Activated naive CD8-positive, alpha-beta T cell (primary cell): ENCODE results near the gene MAPK8IP3.
A peak's percentile ranks its signal among the peaks of the same experiment; 100 is the strongest.

Source experiments
- H3K27ac Mint-ChIP-seq: one replicate; pipeline ENCODE4 v1.8.0; 2021; ENCODE audit warnings: mixed read lengths
- H3K27me3 Mint-ChIP-seq: one replicate; pipeline ENCODE4 v1.8.0; 2021; ENCODE audit warnings: mixed read lengths
- H3K36me3 Mint-ChIP-seq: one replicate; pipeline ENCODE4 v1.8.0; 2021; ENCODE audit warnings: mixed read lengths
- H3K4me1 Mint-ChIP-seq: one replicate; pipeline ENCODE4 v1.8.0; 2021; ENCODE audit warnings: low read depth, mixed read lengths
- H3K4me3 Mint-ChIP-seq: one replicate; pipeline ENCODE4 v1.8.0; 2021; ENCODE audit warnings: mild to moderate bottlenecking, mixed read lengths
- H3K9me3 Mint-ChIP-seq: one replicate; pipeline ENCODE4 v1.8.0; 2021; ENCODE audit warnings: low read depth, mixed read lengths

MAPK8IP3 gene

GRCh38 chr16:1705688-1706385, at the start of gene MAPK8IP3:
MAPK8IP3 (plus strand) TSS chr16:1706195; CDS start chr16:1706340, 145 bp downstream.
- Mint-ChIP-seq H3K4me3 (peak within 1 kb of the TSS; percentile 98), H3K36me3 (no peaks in the 10 kb centered on the region)

GRCh38 chr16:1656808-1657617, 49.0 kb upstream of the MAPK8IP3 start:
- Mint-ChIP-seq H3K4me3 (no peak overlapping the region), H3K27ac (no peak overlapping the region), H3K9me3 (no peaks in the 10 kb centered on the region), H3K36me3 (peaks cover 2% of the 10 kb centered on the region), H3K27me3 (no peaks in the 10 kb centered on the region), H3K4me1 (no peaks in the 10 kb centered on the region)

More at GRCh38 chr16:1705688-1706385, at the start of gene MAPK8IP3:
- Mint-ChIP-seq H3K9me3 (no peaks in the 10 kb centered on the region), H3K27ac (peak within 1 kb of the TSS; percentile 96), H3K4me1 (peaks cover 34% of the 10 kb centered on the region), H3K27me3 (no peaks in the 10 kb centered on the region)

GRCh38 chr16:1657841-1658240, 48.2 kb upstream of the MAPK8IP3 start:
- H3K4me3 Mint-ChIP-seq: no peak overlapping the region
- no peaks in the 10 kb centered on the region for H3K4me1 Mint-ChIP-seq
- H3K27me3 Mint-ChIP-seq: no peaks in the 10 kb centered on the region
- H3K9me3 Mint-ChIP-seq: no peaks in the 10 kb centered on the region
- no peak overlapping the region for H3K27ac Mint-ChIP-seq
- H3K36me3 Mint-ChIP-seq: peaks cover 2% of the 10 kb centered on the region

- H3K36me3 Mint-ChIP-seq: peaks cover 2% of the 10 kb centered on the region
Measured at GRCh38 chr16:1659031-1659430, 47.0 kb upstream of the MAPK8IP3 start.

GRCh38 chr16:1661826-1662225, 44.2 kb upstream of the MAPK8IP3 start:
- H3K36me3 Mint-ChIP-seq: peaks cover 4% of the 10 kb centered on the region
- H3K4me3 Mint-ChIP-seq: no peak overlapping the region
- no peaks in the 10 kb centered on the region for H3K4me1 Mint-ChIP-seq
- no peak overlapping the region for H3K27ac Mint-ChIP-seq
- H3K27me3 Mint-ChIP-seq: no peaks in the 10 kb centered on the region
- no peaks in the 10 kb centered on the region for H3K9me3 Mint-ChIP-seq

More at GRCh38 chr16:1659031-1659430, 47.0 kb upstream of the MAPK8IP3 start:
- Mint-ChIP-seq H3K4me1 (no peaks in the 10 kb centered on the region), H3K27me3 (no peaks in the 10 kb centered on the region), H3K27ac (no peak overlapping the region), H3K9me3 (no peaks in the 10 kb centered on the region), H3K4me3 (no peak overlapping the region)

GRCh38 chr16:1662543-1662942, 43.5 kb upstream of the MAPK8IP3 start:
- no peaks in the 10 kb centered on the region for H3K4me1 Mint-ChIP-seq
- no peaks in the 10 kb centered on the region for H3K9me3 Mint-ChIP-seq
- H3K27ac Mint-ChIP-seq: no peak overlapping the region
- no peaks in the 10 kb centered on the region for H3K27me3 Mint-ChIP-seq
- H3K36me3 Mint-ChIP-seq: peaks cover 4% of the 10 kb centered on the region
- no peak overlapping the region for H3K4me3 Mint-ChIP-seq

GRCh38 chr16:1665829-1666228, 40.2 kb upstream of the MAPK8IP3 start:
- Mint-ChIP-seq H3K27me3 (no peaks in the 10 kb centered on the region), H3K9me3 (no peaks in the 10 kb centered on the region), H3K36me3 (peaks cover 4% of the 10 kb centered on the region)

GRCh38 chr16:1666316-1666715, 39.7 kb upstream of the MAPK8IP3 start:
- peaks cover 4% of the 10 kb centered on the region for H3K36me3 Mint-ChIP-seq
- no peaks in the 10 kb centered on the region for H3K9me3 Mint-ChIP-seq
- no peaks in the 10 kb centered on the region for H3K4me1 Mint-ChIP-seq
- H3K27ac Mint-ChIP-seq: no peak overlapping the region
- no peak overlapping the region for H3K4me3 Mint-ChIP-seq
- H3K27me3 Mint-ChIP-seq: no peaks in the 10 kb centered on the region

More at GRCh38 chr16:1665829-1666228, 40.2 kb upstream of the MAPK8IP3 start:
- Mint-ChIP-seq H3K27ac (no peak overlapping the region), H3K4me3 (no peak overlapping the region), H3K4me1 (no peaks in the 10 kb centered on the region)

GRCh38 chr16:1667271-1667670, 38.7 kb upstream of the MAPK8IP3 start:
- no peaks in the 10 kb centered on the region for H3K9me3 Mint-ChIP-seq
- no peaks in the 10 kb centered on the region for H3K27me3 Mint-ChIP-seq
- no peak overlapping the region for H3K4me3 Mint-ChIP-seq
- peaks cover 4% of the 10 kb centered on the region for H3K36me3 Mint-ChIP-seq
- no peak overlapping the region for H3K27ac Mint-ChIP-seq
- no peaks in the 10 kb centered on the region for H3K4me1 Mint-ChIP-seq

- no peaks in the 10 kb centered on the region for H3K9me3 Mint-ChIP-seq
- no peaks in the 10 kb centered on the region for H3K4me1 Mint-ChIP-seq
- H3K27me3 Mint-ChIP-seq: no peaks in the 10 kb centered on the region
- H3K4me3 Mint-ChIP-seq: no peak overlapping the region
- H3K36me3 Mint-ChIP-seq: peaks cover 4% of the 10 kb centered on the region
- H3K27ac Mint-ChIP-seq: no peak overlapping the region
Measured at GRCh38 chr16:1667916-1668315, 38.1 kb upstream of the MAPK8IP3 start.

GRCh38 chr16:1668612-1669319, 37.2 kb upstream of the MAPK8IP3 start:
- H3K9me3 Mint-ChIP-seq: no peaks in the 10 kb centered on the region
- no peaks in the 10 kb centered on the region for H3K27me3 Mint-ChIP-seq
- H3K4me3 Mint-ChIP-seq: no peak overlapping the region
- no peaks in the 10 kb centered on the region for H3K4me1 Mint-ChIP-seq
- peaks cover 4% of the 10 kb centered on the region for H3K36me3 Mint-ChIP-seq
- no peak overlapping the region for H3K27ac Mint-ChIP-seq

GRCh38 chr16:1669698-1670097, 36.3 kb upstream of the MAPK8IP3 start:
- H3K4me1 Mint-ChIP-seq: no peaks in the 10 kb centered on the region
- H3K36me3 Mint-ChIP-seq: peaks cover 4% of the 10 kb centered on the region
- no peak overlapping the region for H3K27ac Mint-ChIP-seq

GRCh38 chr16:1670371-1670770, 35.6 kb upstream of the MAPK8IP3 start:
- Mint-ChIP-seq H3K4me1 (no peaks in the 10 kb centered on the region), H3K36me3 (no peaks in the 10 kb centered on the region), H3K4me3 (no peak overlapping the region), H3K27me3 (no peaks in the 10 kb centered on the region), H3K9me3 (no peaks in the 10 kb centered on the region), H3K27ac (no peak overlapping the region)

More at GRCh38 chr16:1669698-1670097, 36.3 kb upstream of the MAPK8IP3 start:
- Mint-ChIP-seq H3K9me3 (no peaks in the 10 kb centered on the region), H3K27me3 (no peaks in the 10 kb centered on the region), H3K4me3 (no peak overlapping the region)

GRCh38 chr16:1670866-1671265, 35.1 kb upstream of the MAPK8IP3 start:
- H3K9me3 Mint-ChIP-seq: no peaks in the 10 kb centered on the region
- H3K36me3 Mint-ChIP-seq: no peaks in the 10 kb centered on the region
- H3K27me3 Mint-ChIP-seq: no peaks in the 10 kb centered on the region
- H3K4me1 Mint-ChIP-seq: no peaks in the 10 kb centered on the region
- no peak overlapping the region for H3K4me3 Mint-ChIP-seq
- no peak overlapping the region for H3K27ac Mint-ChIP-seq
